Peyer's patch (tissue), 4 donors: ENCODE data around the gene JAK1.

ENCODE experiments used
- CTCF ChIP-seq, 6 experiments: fragments of 450-650 bp in 4 of 6; fragments of 200-600 bp in 2 of 6; sonication (generic) in 1 of 6; IDR thresholded peaks; one replicate each; pipeline ENCODE4 v1.5.1; 2017 to 2019; ENCODE audit warnings: antibody characterized with exemption in 6 of 6, mild to moderate bottlenecking in 3 of 6, moderate library complexity in 1 of 6
- POLR2A ChIP-seq, 2 donors: fragments of 450-650 bp; IDR thresholded peaks; one replicate each; pipeline ENCODE4 v1.5.1; 2017; ENCODE audit warnings: antibody characterized with exemption in 2 of 2, mild to moderate bottlenecking in 2 of 2, moderate library complexity in 2 of 2

DNA sequence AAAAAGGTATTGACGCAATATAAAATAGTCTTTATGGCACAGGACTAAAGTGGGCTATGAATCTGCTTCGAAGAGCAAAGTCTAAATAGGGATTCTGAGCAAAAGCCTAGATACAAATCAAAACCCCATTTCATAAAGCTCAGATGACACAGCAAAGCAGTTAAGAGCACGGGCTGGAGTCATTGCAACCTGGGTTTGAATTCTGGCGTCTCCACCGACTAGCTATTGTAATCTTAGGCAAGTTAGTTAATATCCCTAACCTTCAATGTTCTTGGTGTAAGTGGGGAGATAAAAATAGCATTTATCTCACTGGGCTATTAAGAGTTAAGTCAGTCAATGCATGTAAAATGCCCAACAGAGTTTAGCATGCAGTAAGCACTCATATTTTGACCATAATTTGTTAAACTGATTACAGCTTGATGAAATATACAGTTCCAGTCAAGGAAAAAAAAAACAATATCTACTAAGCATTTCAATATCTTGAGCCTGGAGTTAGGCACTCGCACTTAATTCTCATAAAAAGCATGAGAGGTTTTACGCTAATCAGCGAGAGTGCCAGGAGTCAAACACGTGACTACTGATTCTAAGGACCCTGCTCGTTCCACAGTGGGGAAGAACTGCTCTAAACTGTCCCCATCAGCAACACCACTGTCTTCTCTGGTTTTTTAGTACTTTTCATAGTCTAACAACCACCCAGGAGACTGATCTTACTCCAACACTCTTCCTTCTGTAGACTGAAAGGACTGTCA is 75.5 kb downstream of the JAK1 start:
- TF ChIP-seq POLR2A (IDR thresholded peaks at IDR 0.05) (no peak), CTCF (IDR thresholded peaks at IDR 0.05) (no peak)
